ENCODE results near the gene MGAT5.

The MGAT5 gene

DNA sequence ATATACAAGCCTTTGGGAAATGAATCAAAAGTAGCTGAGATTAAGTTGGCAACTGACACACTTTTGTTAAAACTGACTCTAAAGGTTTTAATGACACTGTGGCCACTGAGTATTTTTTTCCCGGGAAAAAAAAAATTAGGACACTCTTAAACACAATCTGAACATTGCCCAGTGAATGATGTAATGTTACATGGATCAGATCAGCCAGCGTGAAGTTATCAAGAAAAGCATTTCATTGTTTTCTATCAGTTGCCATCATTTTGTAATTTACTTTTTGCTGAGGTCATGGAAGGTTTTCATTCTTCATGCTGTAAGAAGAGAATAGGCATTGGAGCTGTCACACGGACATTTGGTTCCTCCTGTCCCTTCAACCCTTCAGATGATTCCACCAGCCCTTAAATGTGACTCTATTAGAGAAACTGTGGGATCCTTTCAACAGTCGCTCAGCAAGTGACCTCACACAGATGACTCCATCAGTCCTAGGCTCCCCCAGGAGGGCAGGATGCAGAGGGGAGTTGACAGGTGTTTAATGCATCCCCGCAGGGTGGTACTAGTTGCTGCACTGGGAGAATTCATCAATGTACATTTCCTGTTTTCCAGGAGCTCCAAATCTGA lies 164.2 kb downstream of the MGAT5 start:
- TF ChIP-seq, protein P1, sequence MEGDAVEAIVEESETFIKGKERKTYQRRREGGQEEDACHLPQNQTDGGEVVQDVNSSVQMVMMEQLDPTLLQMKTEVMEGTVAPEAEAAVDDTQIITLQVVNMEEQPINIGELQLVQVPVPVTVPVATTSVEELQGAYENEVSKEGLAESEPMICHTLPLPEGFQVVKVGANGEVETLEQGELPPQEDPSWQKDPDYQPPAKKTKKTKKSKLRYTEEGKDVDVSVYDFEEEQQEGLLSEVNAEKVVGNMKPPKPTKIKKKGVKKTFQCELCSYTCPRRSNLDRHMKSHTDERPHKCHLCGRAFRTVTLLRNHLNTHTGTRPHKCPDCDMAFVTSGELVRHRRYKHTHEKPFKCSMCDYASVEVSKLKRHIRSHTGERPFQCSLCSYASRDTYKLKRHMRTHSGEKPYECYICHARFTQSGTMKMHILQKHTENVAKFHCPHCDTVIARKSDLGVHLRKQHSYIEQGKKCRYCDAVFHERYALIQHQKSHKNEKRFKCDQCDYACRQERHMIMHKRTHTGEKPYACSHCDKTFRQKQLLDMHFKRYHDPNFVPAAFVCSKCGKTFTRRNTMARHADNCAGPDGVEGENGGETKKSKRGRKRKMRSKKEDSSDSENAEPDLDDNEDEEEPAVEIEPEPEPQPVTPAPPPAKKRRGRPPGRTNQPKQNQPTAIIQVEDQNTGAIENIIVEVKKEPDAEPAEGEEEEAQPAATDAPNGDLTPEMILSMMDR (IDR thresholded peaks at IDR 0.05) = no peak

DNA sequence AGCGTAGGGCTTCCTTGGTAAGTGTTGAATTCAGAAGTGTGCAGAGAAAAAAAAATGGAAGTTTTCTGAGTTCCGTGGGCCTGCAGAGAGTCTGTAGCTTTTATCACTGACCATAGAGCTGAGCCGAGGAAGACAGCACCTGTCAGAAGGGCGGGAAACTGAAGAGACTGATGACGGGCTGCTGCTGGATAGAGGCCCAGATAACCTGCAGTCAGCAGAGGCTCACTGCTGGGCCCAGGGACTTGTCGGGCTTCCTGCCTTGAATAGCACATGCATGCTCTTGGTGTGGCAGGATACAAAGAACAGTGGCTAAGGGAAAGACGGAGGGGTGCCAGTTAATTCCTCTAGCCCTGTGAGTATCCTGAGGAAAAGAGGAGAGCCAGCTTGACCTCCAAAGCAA lies 166.4 kb downstream of the MGAT5 start:
- TF ChIP-seq, protein P1 (IDR thresholded peaks at IDR 0.05) = no peak

DNA sequence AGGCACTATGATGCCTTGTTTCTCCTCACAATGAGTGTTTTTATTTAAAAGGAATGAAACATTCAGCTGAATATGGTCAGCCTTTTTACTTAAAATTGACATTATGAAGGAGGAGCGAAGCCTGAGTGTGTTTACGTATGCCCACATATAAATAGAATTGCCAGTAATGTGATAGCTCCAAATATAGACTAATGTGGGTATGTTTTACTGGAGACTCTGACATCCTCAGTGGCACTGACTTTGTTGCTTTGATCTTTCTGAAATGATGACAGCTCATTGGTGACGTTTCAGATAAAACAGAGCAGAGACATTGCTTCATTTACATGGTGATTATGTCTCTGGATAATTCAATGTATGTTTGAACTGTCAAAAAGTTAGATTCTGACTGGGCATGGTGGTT lies 167.0 kb downstream of the MGAT5 start:
- TF ChIP-seq, protein P1 (IDR thresholded peaks at IDR 0.05) = no peak

DNA sequence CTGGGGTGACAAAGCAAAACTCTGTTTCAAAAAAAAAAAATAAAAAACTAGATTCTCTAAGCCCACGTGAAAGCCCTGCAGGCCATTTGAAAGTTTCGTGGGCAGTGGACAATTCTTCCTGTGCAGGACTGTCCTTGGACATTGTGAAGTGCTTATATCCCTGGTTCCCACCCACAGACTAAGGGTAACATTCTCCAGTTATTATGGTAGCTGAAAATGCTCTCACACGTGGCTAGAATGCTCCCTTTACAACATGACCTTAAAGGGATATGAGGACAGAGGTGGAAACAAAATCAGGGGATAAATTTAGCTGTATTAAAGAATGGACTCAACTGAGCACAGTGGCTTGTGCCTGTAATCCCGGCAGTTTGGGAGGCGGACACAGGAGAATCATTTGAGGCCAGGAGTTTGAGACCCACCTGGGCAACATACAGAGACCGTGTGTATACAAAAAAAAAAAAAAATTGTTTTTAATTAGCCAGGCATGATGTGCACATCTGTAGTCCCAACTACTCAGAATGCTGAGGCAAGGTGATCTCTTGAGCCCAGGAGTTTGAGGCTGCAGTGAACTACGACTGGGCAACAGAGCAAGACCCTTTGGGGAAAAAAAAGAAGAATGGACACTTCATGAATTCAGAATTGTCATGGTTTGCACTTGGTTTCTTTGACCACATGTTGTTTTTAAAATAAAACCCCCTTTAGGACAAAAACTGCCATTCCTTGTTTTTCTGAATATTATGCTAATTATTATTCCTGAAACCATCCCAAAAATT lies 167.9 kb downstream of the MGAT5 start:
- TF ChIP-seq, protein P1 (IDR thresholded peaks at IDR 0.05) = no peak

DNA sequence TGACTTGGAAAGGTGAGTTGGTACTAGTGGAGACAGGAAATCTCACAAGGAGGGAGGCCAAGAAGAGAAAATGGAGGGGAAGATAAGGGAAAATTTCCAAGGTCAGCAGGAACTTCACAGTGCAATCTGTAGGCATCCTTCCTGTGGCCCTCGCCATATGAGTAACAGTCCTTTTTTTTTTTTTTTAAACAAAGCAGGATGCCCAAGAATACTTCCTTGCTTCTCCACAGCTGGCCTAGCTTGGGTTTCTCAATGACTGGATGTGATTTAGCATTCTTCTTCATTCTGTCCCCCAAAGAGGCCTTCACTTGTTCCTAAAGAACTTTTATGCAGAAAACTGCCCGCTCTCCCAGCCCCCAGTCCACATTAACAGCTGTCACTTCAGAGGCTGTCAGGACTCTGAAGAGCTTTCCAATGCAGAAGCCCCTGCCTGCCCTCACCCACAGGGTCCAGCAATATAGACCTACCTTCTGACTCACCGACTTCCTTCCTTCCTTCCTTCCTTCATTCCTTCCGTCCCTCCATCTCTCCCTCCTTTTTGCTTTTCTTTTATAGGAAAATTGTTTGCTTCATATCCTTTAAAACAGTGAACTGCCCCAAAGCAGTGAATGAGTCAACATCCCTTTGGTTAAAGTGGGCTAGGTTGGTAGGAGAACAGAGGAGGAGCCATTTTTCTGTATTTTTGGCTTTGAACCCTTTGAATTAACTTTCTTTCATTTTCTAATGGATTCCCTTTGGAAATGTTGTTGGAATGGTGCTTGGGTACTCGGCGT lies 172.0 kb downstream of the MGAT5 start:
- TF ChIP-seq, protein P1 (IDR thresholded peaks at IDR 0.05) = no peak

DNA sequence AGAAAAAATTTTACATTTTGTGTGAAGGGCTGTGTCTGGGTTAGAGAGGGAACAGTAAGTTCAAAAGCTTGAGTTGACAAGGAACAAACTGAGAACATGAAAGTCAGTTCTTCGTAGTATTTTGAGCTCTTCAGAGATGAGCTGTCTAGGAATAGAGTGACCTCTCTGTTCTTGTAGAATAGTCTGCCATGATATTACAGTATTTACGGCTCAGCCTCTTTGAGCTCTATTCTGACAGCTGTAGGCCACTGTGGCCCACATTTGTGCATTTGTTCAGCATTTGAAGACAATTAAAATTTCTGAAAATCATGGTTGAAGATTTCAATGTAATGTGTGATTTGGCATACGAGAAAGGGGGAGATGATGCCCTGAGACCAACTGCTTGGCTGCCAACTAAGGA lies 172.8 kb downstream of the MGAT5 start:
- TF ChIP-seq, protein P1 (IDR thresholded peaks at IDR 0.05) = no peak

DNA sequence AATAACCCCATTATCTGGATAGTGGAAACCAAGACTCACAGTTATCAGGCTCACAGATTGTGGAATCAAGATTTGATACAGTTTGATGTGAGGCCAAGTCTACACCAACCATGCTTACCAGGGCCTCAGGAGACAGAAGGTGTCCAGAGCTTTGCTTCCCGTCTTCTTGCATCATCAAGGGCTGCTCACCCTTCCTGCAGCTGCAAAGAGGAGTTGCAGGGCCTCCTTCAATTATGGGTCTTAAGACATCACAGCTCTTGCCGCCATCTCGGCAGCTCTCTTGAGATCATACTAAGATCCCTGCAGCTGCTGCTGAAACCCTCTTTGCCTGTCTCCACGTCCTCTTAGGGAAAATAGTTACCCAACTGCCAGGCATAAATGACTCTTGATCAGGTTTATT lies 176.0 kb downstream of the MGAT5 start:
- TF ChIP-seq, protein P1 (IDR thresholded peaks at IDR 0.05) = no peak
